Progenitor cell of endocrine pancreas (in vitro differentiated cells): ENCODE measurements around the gene PROCA1. TPM values are rescaled to one million over a fixed set of nuclear protein-coding genes. Genes with fewer than 3 reads are reported as not detected.

Experiments
- DNase-seq: peaks from one replicate; pipeline ENCODE4 v3.0.0; 2021; ENCODE audit warnings: low spot score; ENCODE audit not compliant: unreplicated experiment
- H3K27ac Mint-ChIP-seq: 2 replicates; pipeline ENCODE4 v1.8.0; 2021; ENCODE audit warnings: mild to moderate bottlenecking, moderate library complexity, mixed read lengths
- H3K27me3 Mint-ChIP-seq: 2 replicates; pipeline ENCODE4 v1.8.0; 2021; ENCODE audit warnings: mixed read lengths
- H3K36me3 Mint-ChIP-seq: 2 replicates; pipeline ENCODE4 v1.8.0; 2022; ENCODE audit warnings: mixed read lengths; ENCODE audit not compliant: insufficient read depth
- H3K4me1 Mint-ChIP-seq: 2 replicates; pipeline ENCODE4 v1.8.0; 2021; ENCODE audit warnings: low read depth, mixed read lengths
- H3K4me3 Mint-ChIP-seq: 2 replicates; pipeline ENCODE4 v1.8.0; 2021; ENCODE audit warnings: low read depth, mild to moderate bottlenecking, moderate library complexity, mixed read lengths
- H3K9me3 Mint-ChIP-seq: 2 replicates; pipeline ENCODE4 v1.8.0; 2021; ENCODE audit warnings: low read depth, mixed read lengths
- CTCF ChIP-seq: fragments of 200-600 bp; sonication (generic); IDR thresholded peaks from one replicate; pipeline ENCODE4 v1.5.0; 2021; ENCODE audit warnings: antibody characterized with exemption, mild to moderate bottlenecking; ENCODE audit not compliant: unreplicated experiment
- total RNA-seq: library from RNA; stranded (reverse); gene quantifications from 2 replicates; pipeline ENCODE4 v1.2.1, GENCODE V29; 2021

PROCA1 gene
- total RNA-seq, 1 donor from 2014 or later: 16.3 TPM

GRCh38 chr17:28756049-28756804 is 44.5 kb upstream of the PROCA1 start:
- Mint-ChIP-seq H3K4me1 (no peaks in the 10 kb centered on the region), H3K27me3 (no peaks in the 10 kb centered on the region), H3K9me3 (no peaks in the 10 kb centered on the region), H3K4me3 (no peak overlapping the region), H3K27ac (no peak overlapping the region), H3K36me3 (peaks cover 14% of the 10 kb centered on the region)
- TF ChIP-seq CTCF: no peak
- DNase-seq: no peak

- TF ChIP-seq CTCF: no peak
- no peak for DNase-seq
- H3K9me3 Mint-ChIP-seq: no peaks in the 10 kb centered on the region
- no peak overlapping the region for H3K27ac Mint-ChIP-seq
- H3K36me3 Mint-ChIP-seq: peaks cover 12% of the 10 kb centered on the region
- no peak overlapping the region for H3K4me3 Mint-ChIP-seq
- H3K4me1 Mint-ChIP-seq: no peaks in the 10 kb centered on the region
- no peaks in the 10 kb centered on the region for H3K27me3 Mint-ChIP-seq
These were observed 43.8 kb upstream of the PROCA1 start for GRCh38 chr17:28755486-28755885.

GRCh38 chr17:28751600-28752366 is 40.1 kb upstream of the PROCA1 start:
- DNase-seq: no peak
- peak overlapping the region; percentile 86 for H3K27ac Mint-ChIP-seq
- H3K9me3 Mint-ChIP-seq: no peaks in the 10 kb centered on the region
- H3K4me1 Mint-ChIP-seq: peaks cover 16% of the 10 kb centered on the region
- H3K27me3 Mint-ChIP-seq: no peaks in the 10 kb centered on the region
- no peak overlapping the region for H3K4me3 Mint-ChIP-seq
- no peak for TF ChIP-seq CTCF
- H3K36me3 Mint-ChIP-seq: peaks cover 12% of the 10 kb centered on the region

- Mint-ChIP-seq H3K36me3 (peaks cover 11% of the 10 kb centered on the region), H3K9me3 (no peaks in the 10 kb centered on the region), H3K4me1 (peaks cover 25% of the 10 kb centered on the region), H3K4me3 (no peak overlapping the region), H3K27ac (peak overlapping the region; percentile 91), H3K27me3 (no peaks in the 10 kb centered on the region)
- DNase-seq: peak; percentile 88
- peak; percentile 99 for TF ChIP-seq CTCF
These were observed 38.7 kb upstream of the PROCA1 start for GRCh38 chr17:28750178-28751047.

DNA sequence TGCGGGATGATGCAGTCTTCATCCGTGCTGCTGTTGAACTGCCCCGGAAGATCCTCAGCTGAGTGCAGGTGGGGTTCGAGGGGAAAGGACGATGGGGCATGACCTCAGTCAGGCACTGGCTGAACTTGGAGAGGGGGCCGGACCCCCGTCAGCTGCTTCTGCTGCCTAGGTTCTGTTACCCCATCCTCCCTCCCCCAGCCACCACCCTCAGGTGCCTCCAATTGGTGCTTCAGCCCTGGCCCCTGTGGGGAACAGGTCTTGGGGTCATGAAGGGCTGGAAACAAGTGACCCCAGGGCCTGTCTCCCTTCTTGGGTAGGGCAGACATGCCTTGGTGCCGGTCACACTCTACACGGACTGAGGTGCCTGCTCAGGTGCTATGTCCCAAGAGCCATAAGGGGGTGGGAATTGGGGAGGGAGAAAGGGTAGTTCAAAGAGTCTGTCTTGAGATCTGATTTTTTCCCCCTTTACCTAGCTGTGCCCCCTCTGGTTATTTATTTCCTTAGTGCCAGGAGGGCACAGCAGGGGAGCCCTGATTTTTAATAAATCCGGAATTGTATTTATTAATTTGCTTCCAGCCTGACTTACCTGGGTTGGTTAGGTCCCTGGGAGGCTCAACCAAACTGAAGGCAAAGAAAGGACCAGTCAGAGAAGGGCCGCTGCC is 38.0 kb upstream of the PROCA1 start:
- Mint-ChIP-seq H3K4me3 (no peak overlapping the region), H3K4me1 (peaks cover 25% of the 10 kb centered on the region), H3K36me3 (peaks cover 11% of the 10 kb centered on the region), H3K9me3 (no peaks in the 10 kb centered on the region), H3K27ac (peak overlapping the region; percentile 99), H3K27me3 (no peaks in the 10 kb centered on the region)
- no peak for DNase-seq
- no peak for TF ChIP-seq CTCF
